Measurements from ENCODE around the gene HOXA10. TPM values are rescaled to one million over a fixed set of nuclear protein-coding genes. Genes with fewer than 3 reads are reported as not detected.

HOXA10 gene
- total RNA-seq, 1 experiment from 2014 or later, result not detected

GRCh38 chr7:27191833-27192545 lies 17.9 kb upstream of the HOXA10 start:
- CTCF ChIA-PET, result no interaction called here
- no peak overlapping the region for H3K4me2 ChIP-seq
- H3K9me2 ChIP-seq (ENCODE audit: insufficient read depth), result no peaks in the 10 kb centered on the region
- no peaks in the 10 kb centered on the region for H4K20me1 ChIP-seq (ENCODE audit: insufficient read depth)
- POLR2A ChIA-PET (ENCODE audit: unreplicated experiment), result interaction anchor here (0.6 kb wide), 1 partner anchor 549 kb away, joined by 8 read pairs; no protein-coding TSS in a partner anchor
- no peak for TF ChIP-seq EZH2 (IDR thresholded peaks at IDR 0.05; ENCODE audit: low read depth)
- TF ChIP-seq CTCF (conservative IDR thresholded peaks at IDR 0.05), result no peak
- intact Hi-C loops (cut with micrococcal nuclease; ENCODE audit: unreplicated experiment), result loop anchor here (10.0 kb wide), 2 partner anchors 553 to 1663 kb away; partner anchors contain the start of gene TAX1BP1
- H3K27me3 ChIP-seq (ENCODE audit: insufficient read depth, low read depth), result no peaks in the 10 kb centered on the region
- H3F3A ChIP-seq (ENCODE audit: insufficient read depth, low read depth), result peaks cover 12% of the 10 kb centered on the region
- H2AFZ ChIP-seq, result no peak overlapping the region
- no TSS peak for BruUV-seq (replicated peaks)
- H3K9me3 ChIP-seq (ENCODE audit: insufficient read depth, low read depth), result no peaks in the 10 kb centered on the region
- no peaks in the 10 kb centered on the region for H3K36me3 ChIP-seq (ENCODE audit: low read depth)
- no peak for DNase-seq
- no peak overlapping the region for H3K27ac ChIP-seq
- no peaks in the 10 kb centered on the region for H3K4me1 ChIP-seq (replicated peaks; ENCODE audit: insufficient read depth)
- no peaks in the 10 kb centered on the region for H3K79me2 ChIP-seq (ENCODE audit: low read depth)
- no peak overlapping the region for H3K4me3 ChIP-seq

- ChIA-PET CTCF (interaction anchor here (0.6 kb wide), 1 partner anchor 781 kb away, joined by 3 read pairs; no protein-coding TSS in a partner anchor), POLR2A (ENCODE audit: unreplicated experiment) (no interaction called here)
- H3K4me2 ChIP-seq, result no peak overlapping the region
- H3K27ac ChIP-seq, result no peak overlapping the region
- H3F3A ChIP-seq (ENCODE audit: insufficient read depth, low read depth), result peaks cover 13% of the 10 kb centered on the region
- no TSS peak for BruUV-seq (replicated peaks)
- no peak overlapping the region for H2AFZ ChIP-seq
- no peaks in the 10 kb centered on the region for H3K27me3 ChIP-seq (ENCODE audit: insufficient read depth, low read depth)
- intact Hi-C loops (cut with micrococcal nuclease; ENCODE audit: unreplicated experiment), result loop anchor here (10.0 kb wide), 2 partner anchors 554 to 1664 kb away; partner anchors contain the start of gene TAX1BP1
- H3K36me3 ChIP-seq (ENCODE audit: low read depth), result no peaks in the 10 kb centered on the region
- no peaks in the 10 kb centered on the region for H3K79me2 ChIP-seq (ENCODE audit: low read depth)
- DNase-seq, result no peak
- H3K9me3 ChIP-seq (ENCODE audit: insufficient read depth, low read depth), result no peaks in the 10 kb centered on the region
- no peaks in the 10 kb centered on the region for H3K9me2 ChIP-seq (ENCODE audit: insufficient read depth)
- no peaks in the 10 kb centered on the region for H4K20me1 ChIP-seq (ENCODE audit: insufficient read depth)
- TF ChIP-seq CTCF (conservative IDR thresholded peaks at IDR 0.05), result no peak
- no peak for TF ChIP-seq EZH2 (IDR thresholded peaks at IDR 0.05; ENCODE audit: low read depth)
- no peak overlapping the region for H3K4me3 ChIP-seq
- H3K4me1 ChIP-seq (replicated peaks; ENCODE audit: insufficient read depth), result no peaks in the 10 kb centered on the region
These were observed 17.1 kb upstream of the HOXA10 start for GRCh38 chr7:27191161-27191731.

GRCh38 chr7:27189997-27190748 lies 16.1 kb upstream of the HOXA10 start:
- intact Hi-C loops (cut with micrococcal nuclease; ENCODE audit: unreplicated experiment), result loop anchor here (10.0 kb wide), 2 partner anchors 555 to 1665 kb away; partner anchors contain the start of gene TAX1BP1
- POLR2A ChIA-PET (ENCODE audit: unreplicated experiment), result interaction anchor here (0.5 kb wide), 1 partner anchor 585 kb away, joined by 3 read pairs; no protein-coding TSS in a partner anchor
- Histone ChIP-seq H3K4me1 (replicated peaks; ENCODE audit: insufficient read depth) (no peaks in the 10 kb centered on the region), H3K79me2 (ENCODE audit: low read depth) (no peaks in the 10 kb centered on the region), H3K4me2 (no peak overlapping the region), H2AFZ (no peak overlapping the region), H3K9me3 (ENCODE audit: insufficient read depth, low read depth) (no peaks in the 10 kb centered on the region), H3K9me2 (ENCODE audit: insufficient read depth) (no peaks in the 10 kb centered on the region), H4K20me1 (ENCODE audit: insufficient read depth) (no peaks in the 10 kb centered on the region), H3K36me3 (ENCODE audit: low read depth) (no peaks in the 10 kb centered on the region), H3K27me3 (ENCODE audit: insufficient read depth, low read depth) (no peaks in the 10 kb centered on the region), H3K27ac (no peak overlapping the region), H3F3A (ENCODE audit: insufficient read depth, low read depth) (peaks cover 24% of the 10 kb centered on the region), H3K4me3 (no peak overlapping the region)
- TF ChIP-seq CTCF (conservative IDR thresholded peaks at IDR 0.05) (no peak), EZH2 (IDR thresholded peaks at IDR 0.05; ENCODE audit: low read depth) (no peak)
- BruUV-seq (replicated peaks), result no TSS peak
- CTCF ChIA-PET, result no interaction called here
- no peak for DNase-seq
